ENCODE data around the gene SIRT4.
"Not testable (repeated sequence)": the region's sequence is repeated elsewhere in the genome, so short reads cannot be mapped to it uniquely, and the experiment has no call there.

DNA sequence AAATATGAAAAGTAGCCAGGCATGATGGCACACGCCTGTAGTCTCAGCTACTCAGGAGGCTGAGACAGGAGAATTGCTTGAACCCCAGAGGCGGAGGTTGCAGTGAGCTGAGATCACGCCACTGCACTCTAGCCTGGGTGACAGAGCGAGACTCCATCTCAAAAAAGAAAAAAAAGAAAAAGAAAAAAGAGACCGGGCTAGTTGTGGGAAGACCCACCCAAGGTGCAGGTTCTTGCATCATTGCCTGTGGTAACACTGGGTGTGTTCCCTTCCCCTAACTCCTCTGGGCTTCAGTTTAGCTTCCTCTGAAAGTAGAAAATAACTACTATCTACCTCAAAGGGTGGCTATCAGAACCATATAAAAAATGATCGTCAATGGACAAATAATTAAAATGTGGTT lies 48.8 kb upstream of the SIRT4 start:
- TF ChIP-seq CTCF, POLR2A (IDR thresholded peaks at IDR 0.05): not testable (repeated sequence)

Measured in body of pancreas (tissue), 4 donors.